ENCODE data around the gene USP2. TPM values are rescaled to one million over a fixed set of nuclear protein-coding genes. Genes with fewer than 3 reads are reported as not detected.
A peak's percentile ranks its signal among the peaks of the same experiment; 100 is the strongest.
"Not testable (repeated sequence)": the region's sequence is repeated elsewhere in the genome, so short reads cannot be mapped to it uniquely, and the experiment has no call there.

USP2 gene
- total and polyA plus RNA-seq, 9 donors, result 8.3 to 53.3 (median 37.8) TPM

DNA sequence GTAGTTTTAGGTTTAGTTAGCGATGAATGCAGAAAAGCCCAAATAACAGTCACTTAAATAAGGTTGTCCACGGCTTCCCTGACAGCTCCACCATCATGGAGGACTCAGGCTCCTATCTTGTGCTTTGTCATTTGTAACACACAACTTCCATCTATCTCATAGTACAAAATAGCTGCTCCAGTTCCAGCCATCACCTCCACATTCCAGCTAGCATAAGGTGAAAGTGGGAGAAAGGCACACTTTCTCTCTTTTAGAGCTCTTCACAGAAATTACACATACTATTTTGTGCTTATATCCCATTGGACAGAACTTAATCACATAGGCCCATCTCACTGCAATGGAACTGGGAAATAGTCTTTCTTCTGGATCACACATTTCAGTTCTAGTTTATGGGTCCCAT is 32.8 kb upstream of the USP2 start:
- Histone ChIP-seq H3K27me3 (ENCODE audit: control insufficient read depth, insufficient read depth, low read length) (peaks cover 3% of the 10 kb centered on the region), H3K9me3 (replicated peaks; ENCODE audit: control insufficient read depth, low read depth, low read length) (no peaks in the 10 kb centered on the region), H3K36me3 (ENCODE audit: control insufficient read depth, insufficient read depth, low read length) (peaks cover 3% of the 10 kb centered on the region), H3K4me1 (ENCODE audit: control insufficient read depth, insufficient read depth, low read length) (peaks cover 20% of the 10 kb centered on the region), H3K4me3 (ENCODE audit: low read length) (no peak overlapping the region), H3K27ac (ENCODE audit: low read length) (no peak overlapping the region)
- no peak for DNase-seq
- WGBS (ENCODE audit: insufficient coverage), result no CpG with 5 or more reads among the region's 2 CpGs

DNA sequence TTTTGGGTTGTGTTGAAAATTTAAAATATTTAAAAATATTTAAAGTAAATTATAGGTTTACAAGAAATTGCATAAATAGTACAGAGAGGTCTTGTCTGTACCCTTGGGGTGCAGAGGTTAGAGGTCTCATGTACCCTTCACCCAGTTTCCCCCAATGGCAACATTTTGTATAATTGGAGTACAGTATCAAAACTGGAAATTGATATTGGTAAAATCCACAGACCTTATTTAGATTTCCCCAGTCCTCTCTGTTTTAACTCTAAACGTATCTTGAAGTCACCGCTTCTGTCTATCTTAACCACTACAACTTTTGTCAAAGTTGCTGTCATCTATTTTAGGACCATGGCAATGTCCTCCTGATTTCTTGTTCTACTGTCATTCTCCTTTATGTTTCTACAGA is 30.6 kb upstream of the USP2 start:
- Histone ChIP-seq H3K4me1 (ENCODE audit: control insufficient read depth, insufficient read depth, low read length) (peaks cover 5% of the 10 kb centered on the region), H3K4me3 (ENCODE audit: low read length) (no peak overlapping the region), H3K9me3 (replicated peaks; ENCODE audit: control insufficient read depth, low read depth, low read length) (no peaks in the 10 kb centered on the region), H3K27ac (ENCODE audit: low read length) (no peak overlapping the region), H3K27me3 (ENCODE audit: control insufficient read depth, insufficient read depth, low read length) (no peaks in the 10 kb centered on the region), H3K36me3 (ENCODE audit: control insufficient read depth, insufficient read depth, low read length) (no peaks in the 10 kb centered on the region)
- 95% methylated on average over 2 of the region's 2 CpGs for WGBS (ENCODE audit: insufficient coverage)
- DNase-seq, result no peak

DNA sequence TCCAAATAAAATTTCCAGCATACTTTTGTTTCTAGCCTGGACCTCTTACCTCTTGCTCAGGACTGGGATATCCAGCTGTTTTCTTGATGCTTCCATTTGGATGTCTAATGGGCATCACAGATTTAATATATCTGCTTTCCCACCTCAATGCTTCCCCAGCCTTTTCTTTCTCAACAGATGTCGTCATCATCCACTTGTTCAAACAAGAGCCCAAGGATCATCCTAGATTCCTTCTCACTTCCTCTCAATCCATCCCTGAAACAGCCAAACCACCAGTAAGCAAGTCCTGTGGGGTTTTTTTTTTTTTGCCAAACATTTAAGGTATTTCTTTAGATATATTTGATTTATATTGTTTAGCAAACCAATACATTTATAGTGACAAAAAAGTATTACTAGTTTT is 29.0 kb upstream of the USP2 start:
- Histone ChIP-seq H3K9me3 (replicated peaks; ENCODE audit: control insufficient read depth, low read depth, low read length) (no peaks in the 10 kb centered on the region), H3K36me3 (ENCODE audit: control insufficient read depth, insufficient read depth, low read length) (no peaks in the 10 kb centered on the region), H3K27ac (ENCODE audit: low read length) (no peak overlapping the region), H3K27me3 (ENCODE audit: control insufficient read depth, insufficient read depth, low read length) (no peaks in the 10 kb centered on the region), H3K4me3 (ENCODE audit: low read length) (no peak overlapping the region), H3K4me1 (ENCODE audit: control insufficient read depth, insufficient read depth, low read length) (no peaks in the 10 kb centered on the region)
- DNase-seq, result no peak
- WGBS (ENCODE audit: insufficient coverage), result no CpG with 5 or more reads among the region's 1 CpG

DNA sequence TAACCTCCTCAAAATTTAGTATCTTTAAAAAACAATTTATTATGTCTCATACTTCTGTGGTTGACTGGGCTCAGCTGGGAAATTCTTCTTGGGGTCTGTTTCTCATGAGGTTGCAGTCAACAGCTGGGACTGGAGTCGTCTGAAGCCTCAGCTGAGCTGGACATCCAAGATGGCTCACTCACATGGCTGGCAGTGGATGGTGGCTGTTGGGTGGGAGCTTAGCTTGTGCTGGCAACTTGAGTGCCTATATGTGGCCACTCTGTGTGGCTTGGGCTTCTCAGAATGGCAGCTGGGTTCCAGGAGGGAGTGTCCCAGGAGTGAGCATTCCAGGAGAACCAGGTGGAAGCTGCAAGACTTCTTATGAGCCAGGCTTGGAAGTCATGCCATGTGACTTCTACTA is 28.2 kb upstream of the USP2 start:
- H3K27me3 ChIP-seq (ENCODE audit: control insufficient read depth, insufficient read depth, low read length), result no peaks in the 10 kb centered on the region
- H3K27ac ChIP-seq (ENCODE audit: low read length), result no peak overlapping the region
- no peaks in the 10 kb centered on the region for H3K36me3 ChIP-seq (ENCODE audit: control insufficient read depth, insufficient read depth, low read length)
- no peak overlapping the region for H3K4me3 ChIP-seq (ENCODE audit: low read length)
- DNase-seq, result no peak
- WGBS (ENCODE audit: insufficient coverage), result 50% methylated on average over 1 of the region's 1 CpG
- no peaks in the 10 kb centered on the region for H3K4me1 ChIP-seq (ENCODE audit: control insufficient read depth, insufficient read depth, low read length)
- no peaks in the 10 kb centered on the region for H3K9me3 ChIP-seq (replicated peaks; ENCODE audit: control insufficient read depth, low read depth, low read length)

DNA sequence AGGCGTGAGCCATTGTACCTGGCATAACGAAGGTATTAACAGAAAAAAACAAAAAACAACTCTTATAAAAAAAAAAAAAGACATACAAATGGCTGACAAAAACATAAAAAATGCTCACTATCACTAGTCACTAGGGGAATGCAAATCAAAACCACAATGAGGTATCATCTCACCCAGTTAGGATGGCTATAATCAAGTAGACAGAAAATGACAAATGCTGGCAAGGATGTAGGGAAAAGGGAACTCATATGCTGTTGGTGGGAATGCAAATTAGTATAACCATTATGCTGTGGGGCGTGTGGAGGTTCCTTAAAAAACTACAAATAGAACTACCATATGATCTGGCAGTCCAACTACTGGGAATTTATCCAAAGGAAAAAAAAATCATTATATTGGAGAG is 24.5 kb upstream of the USP2 start:
- WGBS (ENCODE audit: insufficient coverage), result no CpG with 5 or more reads among the region's 3 CpGs
- H3K4me3 ChIP-seq (ENCODE audit: low read length), result no peak overlapping the region
- H3K27ac ChIP-seq (ENCODE audit: low read length), result no peak overlapping the region
- H3K9me3 ChIP-seq (replicated peaks; ENCODE audit: control insufficient read depth, low read depth, low read length), result peaks cover 3% of the 10 kb centered on the region
- DNase-seq, result no peak
- no peaks in the 10 kb centered on the region for H3K27me3 ChIP-seq (ENCODE audit: control insufficient read depth, insufficient read depth, low read length)
- H3K4me1 ChIP-seq (ENCODE audit: control insufficient read depth, insufficient read depth, low read length), result no peaks in the 10 kb centered on the region
- H3K36me3 ChIP-seq (ENCODE audit: control insufficient read depth, insufficient read depth, low read length), result no peaks in the 10 kb centered on the region

DNA sequence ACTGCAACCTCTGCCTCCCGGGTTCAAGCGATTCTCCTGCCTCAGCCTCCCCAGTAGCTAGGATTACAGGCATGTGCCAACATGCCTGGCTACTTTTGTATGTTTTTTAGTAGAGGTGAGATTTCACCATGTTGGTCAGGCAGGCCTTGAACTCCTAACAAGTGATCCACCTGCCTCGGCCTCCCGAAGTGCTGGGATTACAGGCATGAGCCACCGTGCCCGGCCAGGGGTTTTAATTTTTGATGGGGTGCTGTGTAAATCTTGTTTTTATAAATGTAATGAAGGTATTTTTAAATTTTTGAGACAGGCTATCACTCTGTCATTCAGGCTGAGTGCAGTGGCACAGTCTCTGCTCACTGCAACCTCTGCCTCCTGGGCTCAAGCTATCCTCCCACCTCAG is 24.0 kb upstream of the USP2 start:
- H3K9me3 ChIP-seq (replicated peaks; ENCODE audit: control insufficient read depth, low read depth, low read length); H3K4me3 ChIP-seq (ENCODE audit: low read length); H3K27ac ChIP-seq (ENCODE audit: low read length); H3K27me3 ChIP-seq (ENCODE audit: control insufficient read depth, insufficient read depth, low read length); DNase-seq; H3K4me1 ChIP-seq (ENCODE audit: control insufficient read depth, insufficient read depth, low read length); H3K36me3 ChIP-seq (ENCODE audit: control insufficient read depth, insufficient read depth, low read length): not testable (repeated sequence)
- no CpG with 5 or more reads among the region's 6 CpGs for WGBS (ENCODE audit: insufficient coverage)

DNA sequence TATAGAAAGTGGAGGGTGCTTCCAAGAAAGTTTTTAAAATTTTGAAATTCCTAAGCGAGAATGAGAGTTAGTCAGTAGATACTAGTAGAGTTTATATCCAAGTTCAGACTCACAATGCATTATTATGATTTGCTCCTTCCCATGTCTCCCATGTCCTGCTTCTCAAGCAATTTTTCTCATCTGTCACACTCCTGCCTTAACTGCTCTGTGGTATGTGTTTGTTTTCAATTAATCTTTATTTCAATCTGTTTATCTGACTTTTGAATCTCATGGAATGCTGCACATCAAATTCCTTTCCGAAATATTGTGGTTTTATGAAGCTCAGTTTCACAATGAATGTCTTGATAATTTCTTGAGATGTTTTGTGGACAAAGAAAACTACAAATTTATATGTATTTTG is 23.4 kb upstream of the USP2 start:
- DNase-seq, result no peak
- H3K9me3 ChIP-seq (replicated peaks; ENCODE audit: control insufficient read depth, low read depth, low read length), result peaks cover 7% of the 10 kb centered on the region
- H3K36me3 ChIP-seq (ENCODE audit: control insufficient read depth, insufficient read depth, low read length), result no peaks in the 10 kb centered on the region
- no peak overlapping the region for H3K27ac ChIP-seq (ENCODE audit: low read length)
- no CpG with 5 or more reads among the region's 2 CpGs for WGBS (ENCODE audit: insufficient coverage)
- no peaks in the 10 kb centered on the region for H3K27me3 ChIP-seq (ENCODE audit: control insufficient read depth, insufficient read depth, low read length)
- H3K4me1 ChIP-seq (ENCODE audit: control insufficient read depth, insufficient read depth, low read length), result no peaks in the 10 kb centered on the region
- H3K4me3 ChIP-seq (ENCODE audit: low read length), result no peak overlapping the region

DNA sequence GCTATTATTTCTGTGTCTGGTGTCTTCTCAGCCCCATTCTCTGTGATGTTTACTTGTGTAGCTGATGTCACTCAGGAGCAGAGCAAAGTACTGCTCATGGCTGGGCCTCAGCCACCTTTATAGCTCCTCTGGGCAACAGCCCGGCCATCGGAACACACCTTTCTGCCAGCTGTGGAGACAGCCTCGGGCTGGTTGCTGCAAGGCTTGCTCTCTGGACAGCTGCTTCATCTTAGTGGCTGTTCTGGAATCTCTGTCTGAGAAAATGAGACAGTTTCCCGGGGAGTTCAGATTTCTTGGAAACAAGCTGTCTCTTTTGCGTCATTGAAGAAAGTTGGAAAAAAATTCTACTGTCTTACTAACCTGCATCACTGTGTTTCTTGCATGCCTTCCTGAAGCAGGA is 21.5 kb upstream of the USP2 start:
- no peaks in the 10 kb centered on the region for H3K36me3 ChIP-seq (ENCODE audit: control insufficient read depth, insufficient read depth, low read length)
- DNase-seq, result peak; percentile 86
- WGBS (ENCODE audit: insufficient coverage), result 25% methylated on average over 3 of the region's 5 CpGs
- H3K4me1 ChIP-seq (ENCODE audit: control insufficient read depth, insufficient read depth, low read length), result no peaks in the 10 kb centered on the region
- peaks cover 9% of the 10 kb centered on the region for H3K9me3 ChIP-seq (replicated peaks; ENCODE audit: control insufficient read depth, low read depth, low read length)
- no peak overlapping the region for H3K4me3 ChIP-seq (ENCODE audit: low read length)
- peak overlapping the region; percentile 1 for H3K27ac ChIP-seq (ENCODE audit: low read length)
- no peaks in the 10 kb centered on the region for H3K27me3 ChIP-seq (ENCODE audit: control insufficient read depth, insufficient read depth, low read length)

DNA sequence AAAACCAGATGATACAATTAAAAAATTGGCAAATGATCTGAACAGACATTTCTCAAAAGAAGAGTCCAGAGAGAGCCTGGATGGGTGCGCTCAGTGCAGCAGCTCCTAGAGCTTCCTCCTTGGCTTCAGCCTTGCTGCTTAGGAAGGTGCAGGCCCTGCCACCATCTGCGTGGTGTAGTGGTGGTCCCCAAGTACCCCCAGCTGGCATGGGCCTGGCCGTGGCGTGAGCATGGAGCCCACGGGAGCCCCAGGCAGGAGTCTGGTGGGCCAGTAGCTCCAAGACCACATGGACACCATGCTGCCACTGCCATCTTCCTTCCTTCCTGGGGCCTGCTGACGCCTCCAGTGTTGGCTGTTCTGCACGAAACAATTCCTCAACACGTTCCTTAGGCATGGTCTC is 21.0 kb upstream of the USP2 start:
- H3K4me3 ChIP-seq (ENCODE audit: low read length), result no peak overlapping the region
- peak overlapping the region; percentile 1 for H3K27ac ChIP-seq (ENCODE audit: low read length)
- DNase-seq, result no peak
- H3K36me3 ChIP-seq (ENCODE audit: control insufficient read depth, insufficient read depth, low read length), result no peaks in the 10 kb centered on the region
- 90% methylated on average over 6 of the region's 8 CpGs for WGBS (ENCODE audit: insufficient coverage)
- H3K4me1 ChIP-seq (ENCODE audit: control insufficient read depth, insufficient read depth, low read length), result no peaks in the 10 kb centered on the region
- no peaks in the 10 kb centered on the region for H3K27me3 ChIP-seq (ENCODE audit: control insufficient read depth, insufficient read depth, low read length)
- H3K9me3 ChIP-seq (replicated peaks; ENCODE audit: control insufficient read depth, low read depth, low read length), result peaks cover 10% of the 10 kb centered on the region

DNA sequence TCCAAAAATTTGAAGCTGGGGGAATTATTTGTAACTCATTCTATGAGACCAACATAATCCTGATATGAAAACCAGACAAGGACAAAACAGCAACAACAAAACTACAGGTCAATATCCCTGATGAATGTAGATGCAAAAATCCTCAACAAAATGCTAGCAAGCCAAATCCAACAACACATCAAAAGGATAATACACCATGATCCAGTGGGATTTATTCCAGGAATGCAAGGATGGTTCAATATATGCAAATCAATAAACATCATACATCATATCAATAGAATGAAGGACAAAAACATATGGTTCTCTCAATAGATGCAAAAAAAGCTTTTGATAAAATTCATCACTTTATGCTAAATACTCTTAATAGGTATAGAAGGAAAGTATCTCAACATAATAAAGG is 19.4 kb upstream of the USP2 start:
- Histone ChIP-seq H3K9me3 (replicated peaks; ENCODE audit: control insufficient read depth, low read depth, low read length) (peaks cover 10% of the 10 kb centered on the region), H3K36me3 (ENCODE audit: control insufficient read depth, insufficient read depth, low read length) (no peaks in the 10 kb centered on the region), H3K4me1 (ENCODE audit: control insufficient read depth, insufficient read depth, low read length) (no peaks in the 10 kb centered on the region), H3K27me3 (ENCODE audit: control insufficient read depth, insufficient read depth, low read length) (no peaks in the 10 kb centered on the region), H3K27ac (ENCODE audit: low read length) (no peak overlapping the region), H3K4me3 (ENCODE audit: low read length) (no peak overlapping the region)
- DNase-seq, result no peak

DNA sequence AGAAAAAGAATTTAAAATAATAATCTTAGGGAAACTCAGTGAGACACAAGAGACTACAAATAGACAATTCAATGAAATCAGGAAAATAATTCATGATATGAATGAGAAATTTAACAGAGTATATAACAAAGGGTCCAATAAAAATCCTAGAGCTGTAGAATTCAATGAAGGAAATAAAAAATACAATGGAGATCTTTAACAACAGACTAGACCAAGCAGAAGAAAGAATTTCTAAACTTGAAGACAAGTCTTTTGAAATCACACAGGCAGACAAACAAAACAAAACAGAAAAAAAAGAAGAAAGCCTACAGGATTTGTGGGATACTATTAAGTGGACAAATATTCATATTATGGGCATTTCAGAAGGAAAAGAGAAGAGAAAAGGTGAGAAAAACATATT is 16.2 kb upstream of the USP2 start:
- Histone ChIP-seq H3K27ac (ENCODE audit: low read length) (no peak overlapping the region), H3K9me3 (replicated peaks; ENCODE audit: control insufficient read depth, low read depth, low read length) (peaks cover 10% of the 10 kb centered on the region), H3K4me3 (ENCODE audit: low read length) (no peak overlapping the region), H3K36me3 (ENCODE audit: control insufficient read depth, insufficient read depth, low read length) (no peaks in the 10 kb centered on the region), H3K27me3 (ENCODE audit: control insufficient read depth, insufficient read depth, low read length) (no peaks in the 10 kb centered on the region), H3K4me1 (ENCODE audit: control insufficient read depth, insufficient read depth, low read length) (no peaks in the 10 kb centered on the region)
- no peak for DNase-seq
